Measurements from ENCODE around the gene LGR4.
"Not testable (repeated sequence)": the region's sequence is repeated elsewhere in the genome, so short reads cannot be mapped to it uniquely, and the experiment has no call there.

LGR4 gene

DNA sequence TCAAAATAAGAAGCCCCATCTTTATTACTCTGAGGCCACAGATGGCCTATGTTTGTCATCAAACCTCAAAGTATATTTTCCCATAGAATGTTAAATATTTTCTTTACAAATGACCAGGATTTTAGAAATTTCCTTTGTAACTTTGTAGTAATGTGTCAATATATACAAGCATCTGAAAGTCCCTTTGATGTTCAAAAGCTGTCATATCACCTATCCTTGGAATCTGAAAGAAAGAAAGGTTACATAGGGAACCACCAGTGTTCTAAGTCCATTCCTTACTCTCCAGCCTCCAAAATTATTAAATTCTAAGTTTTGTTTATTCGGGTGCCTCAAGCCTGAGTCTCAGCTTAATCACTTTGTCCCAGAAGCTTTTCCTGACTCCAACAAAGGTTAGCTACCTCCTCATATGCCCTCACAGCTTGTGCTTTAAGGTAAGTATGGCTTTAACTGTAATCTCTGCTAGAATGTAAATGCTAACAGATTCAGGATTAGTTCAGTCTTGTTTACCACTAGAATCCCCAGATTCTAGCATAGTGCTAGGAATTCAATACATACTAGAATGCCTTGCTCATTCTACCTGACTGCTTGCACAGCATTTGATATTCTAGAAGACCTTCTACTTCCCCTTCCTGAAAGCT, 141.8 kb downstream of the LGR4 start:
- in situ Hi-C loops (cut with MboI; ENCODE audit: low sequenced_read_pairs), result no loop called here
- Histone ChIP-seq H3K4me3 (no peak overlapping the region), H3K9me3 (no peaks in the 10 kb centered on the region), H3K4me1 (peaks cover 4% of the 10 kb centered on the region; the same call in 1 of the 2 replicates), H3K36me3 (replicated peaks) (no peaks in the 10 kb centered on the region), H3K27me3 (ENCODE audit: low read depth) (no peaks in the 10 kb centered on the region)
- no peak for DNase-seq (ENCODE audit: low spot score in 2 of 2)

- Histone ChIP-seq H3K27me3 (ENCODE audit: low read depth) (no peaks in the 10 kb centered on the region), H3K4me3 (no peak overlapping the region), H3K9me3 (no peaks in the 10 kb centered on the region), H3K36me3 (replicated peaks) (no peaks in the 10 kb centered on the region), H3K4me1 (peaks cover 4% of the 10 kb centered on the region)
- no peak for DNase-seq (ENCODE audit: low spot score in 2 of 2)
- in situ Hi-C loops (cut with MboI; ENCODE audit: low sequenced_read_pairs), result no loop called here
Observed at GRCh38 chr11:27329867-27330632, 142.5 kb downstream of the LGR4 start.

DNA sequence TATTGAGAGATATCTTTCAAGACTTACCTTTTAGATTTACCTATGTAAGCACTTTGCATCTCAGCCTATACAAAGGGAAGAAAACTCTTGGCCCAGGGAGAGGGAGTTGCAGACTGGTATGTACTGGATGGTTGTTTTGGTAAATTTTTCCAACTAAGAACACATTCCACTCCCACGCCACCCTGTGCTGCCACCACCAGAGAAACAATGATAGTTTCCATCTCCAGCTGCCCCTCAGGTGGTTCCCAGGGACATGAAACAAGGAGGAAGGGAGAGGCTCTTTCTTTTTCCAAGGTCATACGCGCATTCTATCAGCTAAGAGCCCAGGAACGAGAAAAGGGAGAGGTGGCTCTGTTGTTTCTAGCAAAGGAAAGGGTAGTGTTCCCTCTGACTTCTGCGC, 144.0 kb downstream of the LGR4 start:
- in situ Hi-C loops (cut with MboI; ENCODE audit: low sequenced_read_pairs), result no loop called here
- Histone ChIP-seq H3K36me3 (replicated peaks) (no peaks in the 10 kb centered on the region), H3K27me3 (ENCODE audit: low read depth) (no peaks in the 10 kb centered on the region), H3K4me1 (peaks cover 4% of the 10 kb centered on the region), H3K4me3 (no peak overlapping the region), H3K9me3 (no peaks in the 10 kb centered on the region)
- peak in 1 of 2 experiments; percentile 18 for DNase-seq (ENCODE audit: low spot score in 2 of 2)

DNA sequence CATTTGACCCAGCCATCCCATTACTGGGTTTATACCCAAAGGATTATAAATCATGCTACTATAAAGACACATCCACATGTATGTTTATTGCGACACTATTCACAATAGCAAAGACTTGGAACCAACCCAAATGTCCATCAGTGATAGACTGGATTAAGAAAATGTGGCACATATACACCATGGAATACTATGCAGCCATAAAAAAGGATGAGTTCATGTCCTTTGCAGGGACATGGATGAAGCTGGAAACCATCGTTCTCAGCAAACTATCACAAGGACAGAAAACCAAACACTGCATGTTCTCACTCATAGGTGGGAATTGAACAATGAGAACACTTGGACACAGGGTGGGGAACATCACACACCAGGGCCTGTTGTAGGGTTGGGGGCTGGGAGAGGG, 145.5 kb downstream of the LGR4 start:
- H3K4me1 ChIP-seq, result not testable (repeated sequence)

DNA sequence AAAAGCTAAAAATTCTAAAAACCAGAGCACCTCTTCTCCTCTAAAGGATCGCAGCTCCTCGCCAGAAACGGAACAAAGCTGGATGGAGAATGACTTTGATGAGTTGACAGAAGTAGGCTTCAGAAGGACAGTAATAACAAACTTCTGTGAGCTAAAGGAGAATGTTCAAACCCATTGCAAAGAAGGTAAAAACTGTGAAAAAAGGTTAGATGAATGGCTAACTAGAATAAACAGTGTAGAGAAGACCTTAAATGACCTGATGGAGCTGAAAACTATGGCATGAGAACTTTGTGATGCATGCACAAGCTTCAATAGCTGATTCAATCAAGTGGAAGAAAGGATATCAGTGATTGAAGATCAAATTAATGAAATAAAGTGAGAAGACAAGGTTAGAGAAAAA, 150.4 kb downstream of the LGR4 start:
- H3K4me1 ChIP-seq; in situ Hi-C loops (cut with MboI; ENCODE audit: low sequenced_read_pairs); H3K9me3 ChIP-seq; DNase-seq (ENCODE audit: low spot score in 2 of 2); H3K27me3 ChIP-seq (ENCODE audit: low read depth); H3K4me3 ChIP-seq; H3K36me3 ChIP-seq (replicated peaks): not testable (repeated sequence)

More for the DNA sequence above, 145.5 kb downstream of the LGR4 start:
- DNase-seq (ENCODE audit: low spot score in 2 of 2); in situ Hi-C loops (cut with MboI; ENCODE audit: low sequenced_read_pairs); H3K36me3 ChIP-seq (replicated peaks); H3K27me3 ChIP-seq (ENCODE audit: low read depth); H3K4me3 ChIP-seq; H3K9me3 ChIP-seq: not testable (repeated sequence)

- H3K4me3 ChIP-seq; DNase-seq (ENCODE audit: low spot score in 2 of 2); in situ Hi-C loops (cut with MboI; ENCODE audit: low sequenced_read_pairs); H3K4me1 ChIP-seq; H3K27me3 ChIP-seq (ENCODE audit: low read depth); H3K36me3 ChIP-seq (replicated peaks); H3K9me3 ChIP-seq: not testable (repeated sequence)
Observed at GRCh38 chr11:27321340-27321739, 151.2 kb downstream of the LGR4 start.

DNA sequence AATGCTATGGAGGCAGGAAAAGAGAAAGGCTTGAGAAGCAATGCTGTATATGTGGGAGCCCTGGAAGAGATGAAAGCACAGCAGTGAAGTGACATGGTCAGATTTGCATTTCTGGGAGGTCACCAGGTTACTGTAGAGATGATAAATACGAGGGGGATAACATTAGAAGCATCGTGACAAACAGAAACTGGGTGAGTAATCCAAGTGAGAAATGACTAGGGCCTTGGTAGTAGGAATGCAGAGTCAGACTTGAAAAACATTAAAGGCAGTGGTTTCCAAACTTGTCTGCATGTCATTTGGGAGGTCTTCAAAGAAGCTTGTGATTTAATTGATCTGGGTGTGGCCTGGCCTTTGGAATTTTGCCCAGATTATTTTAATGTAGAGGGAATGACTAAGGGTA, 153.5 kb downstream of the LGR4 start:
- Histone ChIP-seq H3K36me3 (replicated peaks) (no peaks in the 10 kb centered on the region), H3K4me3 (no peak overlapping the region), H3K9me3 (no peaks in the 10 kb centered on the region), H3K4me1 (no peaks in the 10 kb centered on the region), H3K27me3 (ENCODE audit: low read depth) (no peaks in the 10 kb centered on the region)
- no peak for DNase-seq (ENCODE audit: low spot score in 2 of 2)
- in situ Hi-C loops (cut with MboI; ENCODE audit: low sequenced_read_pairs), result no loop called here

DNA sequence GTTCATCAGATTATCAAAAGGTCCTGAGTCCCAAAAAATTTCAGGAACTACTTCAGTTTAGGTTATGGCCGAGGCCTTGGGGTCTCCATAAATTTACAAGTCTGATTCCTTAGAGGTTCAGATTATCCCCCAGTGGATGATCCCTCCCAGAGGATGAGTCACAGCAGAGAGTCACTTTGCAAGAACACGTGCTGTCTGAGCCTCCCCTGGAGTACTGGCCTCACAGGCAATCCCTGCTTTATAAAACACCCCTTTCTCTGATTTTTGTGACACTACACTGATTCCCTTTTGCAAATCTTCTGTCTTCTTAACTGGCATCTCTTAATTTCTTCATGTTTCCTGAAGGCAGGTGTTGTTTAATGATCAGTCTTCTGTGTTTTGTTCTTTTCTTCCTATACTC, 154.8 kb downstream of the LGR4 start:
- DNase-seq (ENCODE audit: low spot score in 2 of 2), result no peak
- no peaks in the 10 kb centered on the region for H3K27me3 ChIP-seq (ENCODE audit: low read depth)
- in situ Hi-C loops (cut with MboI; ENCODE audit: low sequenced_read_pairs), result no loop called here
- no peaks in the 10 kb centered on the region for H3K9me3 ChIP-seq
- H3K36me3 ChIP-seq (replicated peaks), result no peaks in the 10 kb centered on the region
- H3K4me1 ChIP-seq, result no peaks in the 10 kb centered on the region
- no peak overlapping the region for H3K4me3 ChIP-seq

Measured in HAP-1 (cell line).